ENCODE measurements around the gene PCBD1.

Gene PCBD1

DNA sequence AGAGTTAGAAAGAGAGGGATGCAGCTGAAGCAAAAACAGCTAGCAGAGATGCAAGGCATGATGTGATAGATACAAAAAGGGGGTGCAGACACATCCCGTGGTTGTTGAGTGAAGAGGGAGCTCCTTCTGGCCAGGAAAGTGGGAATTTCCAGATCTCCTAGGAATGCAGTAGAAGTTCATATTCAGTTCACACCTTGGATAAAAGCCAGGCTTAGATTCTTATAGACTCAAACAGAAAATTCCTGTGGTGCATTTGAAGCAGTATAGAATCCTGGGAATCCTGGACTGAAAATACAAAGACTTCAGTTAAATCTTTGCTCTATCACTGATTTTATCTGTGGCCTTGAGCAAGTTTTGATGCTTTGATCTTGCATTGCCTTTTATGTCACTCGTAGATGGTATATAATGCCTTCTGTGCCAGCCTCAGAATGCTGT lies 38.8 kb downstream of the PCBD1 start:
- in situ Hi-C loops (cut with HindIII; ENCODE audit: low sequenced_read_pairs) = no loop called here
- no peak overlapping the region for H3K4me3 ChIP-seq (ENCODE audit: low read depth, low read length)

DNA sequence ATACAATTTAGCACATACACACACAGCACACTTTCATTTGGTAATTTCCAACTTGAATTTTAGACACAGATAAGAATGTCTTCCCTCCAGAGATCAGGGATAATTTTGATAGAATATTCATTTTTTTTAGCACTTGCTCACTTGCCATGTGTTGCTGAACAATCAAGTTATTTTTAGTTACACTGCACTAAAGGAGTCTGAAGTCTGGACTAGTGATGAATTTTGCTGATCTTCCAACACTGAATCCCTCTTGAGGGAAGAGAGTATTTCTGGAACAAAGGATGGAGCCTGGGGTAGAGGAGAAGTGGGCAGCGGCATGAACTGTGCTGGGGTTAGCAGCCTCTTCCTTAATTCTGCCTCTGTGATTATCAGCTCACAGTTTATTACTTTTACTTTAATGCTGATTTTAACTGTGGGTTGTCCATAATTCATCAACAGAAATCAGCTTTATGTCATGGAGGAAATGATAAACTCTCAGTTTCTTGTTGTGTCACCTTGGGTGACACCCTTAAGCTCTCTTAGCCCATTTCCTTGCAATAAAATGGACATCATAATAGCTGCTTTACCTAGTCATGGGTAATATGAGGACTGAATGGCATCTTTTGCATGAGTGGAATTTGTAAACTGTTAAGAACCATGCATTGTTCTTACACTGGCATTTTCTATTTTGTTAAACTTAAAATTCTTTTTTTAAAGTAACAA lies 40.6 kb downstream of the PCBD1 start:
- H3K4me3 ChIP-seq (ENCODE audit: low read depth, low read length) = no peak overlapping the region
- TF ChIP-seq, protein P1, sequence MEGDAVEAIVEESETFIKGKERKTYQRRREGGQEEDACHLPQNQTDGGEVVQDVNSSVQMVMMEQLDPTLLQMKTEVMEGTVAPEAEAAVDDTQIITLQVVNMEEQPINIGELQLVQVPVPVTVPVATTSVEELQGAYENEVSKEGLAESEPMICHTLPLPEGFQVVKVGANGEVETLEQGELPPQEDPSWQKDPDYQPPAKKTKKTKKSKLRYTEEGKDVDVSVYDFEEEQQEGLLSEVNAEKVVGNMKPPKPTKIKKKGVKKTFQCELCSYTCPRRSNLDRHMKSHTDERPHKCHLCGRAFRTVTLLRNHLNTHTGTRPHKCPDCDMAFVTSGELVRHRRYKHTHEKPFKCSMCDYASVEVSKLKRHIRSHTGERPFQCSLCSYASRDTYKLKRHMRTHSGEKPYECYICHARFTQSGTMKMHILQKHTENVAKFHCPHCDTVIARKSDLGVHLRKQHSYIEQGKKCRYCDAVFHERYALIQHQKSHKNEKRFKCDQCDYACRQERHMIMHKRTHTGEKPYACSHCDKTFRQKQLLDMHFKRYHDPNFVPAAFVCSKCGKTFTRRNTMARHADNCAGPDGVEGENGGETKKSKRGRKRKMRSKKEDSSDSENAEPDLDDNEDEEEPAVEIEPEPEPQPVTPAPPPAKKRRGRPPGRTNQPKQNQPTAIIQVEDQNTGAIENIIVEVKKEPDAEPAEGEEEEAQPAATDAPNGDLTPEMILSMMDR (IDR thresholded peaks at IDR 0.05; ENCODE audit: low read depth, low read length, missing control alignments) = no peak
- DNase-seq (ENCODE audit: low read depth) = no peak
- in situ Hi-C loops (cut with HindIII; ENCODE audit: low sequenced_read_pairs) = no loop called here

More for the DNA sequence above, 38.8 kb downstream of the PCBD1 start:
- TF ChIP-seq, protein P1 (IDR thresholded peaks at IDR 0.05; ENCODE audit: low read depth, low read length, missing control alignments) = no peak
- peak; percentile 85 for DNase-seq (ENCODE audit: low read depth)

DNA sequence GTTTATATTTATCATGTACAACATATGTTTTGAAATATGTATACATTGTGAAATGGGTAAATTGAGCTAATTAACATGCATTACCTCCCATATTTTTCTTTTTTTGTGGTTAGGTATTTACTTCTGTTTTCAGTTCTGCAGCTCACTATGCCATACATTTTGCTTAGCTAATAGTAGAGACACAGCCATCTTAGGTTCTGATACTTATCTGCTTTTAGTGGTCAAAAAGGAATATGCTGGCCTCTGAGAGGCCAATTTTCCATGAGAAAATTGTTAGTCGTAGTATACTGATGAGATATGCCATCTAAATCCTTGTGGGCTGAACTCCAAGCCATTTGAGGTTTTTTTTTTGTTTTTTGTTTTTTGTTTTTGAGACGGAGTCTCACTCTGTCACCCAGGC lies 41.6 kb downstream of the PCBD1 start:
- TF ChIP-seq, protein P1 (IDR thresholded peaks at IDR 0.05; ENCODE audit: low read depth, low read length, missing control alignments) = no peak
- in situ Hi-C loops (cut with HindIII; ENCODE audit: low sequenced_read_pairs) = no loop called here
- no peak for DNase-seq (ENCODE audit: low read depth)
- H3K4me3 ChIP-seq (ENCODE audit: low read depth, low read length) = no peak overlapping the region

DNA sequence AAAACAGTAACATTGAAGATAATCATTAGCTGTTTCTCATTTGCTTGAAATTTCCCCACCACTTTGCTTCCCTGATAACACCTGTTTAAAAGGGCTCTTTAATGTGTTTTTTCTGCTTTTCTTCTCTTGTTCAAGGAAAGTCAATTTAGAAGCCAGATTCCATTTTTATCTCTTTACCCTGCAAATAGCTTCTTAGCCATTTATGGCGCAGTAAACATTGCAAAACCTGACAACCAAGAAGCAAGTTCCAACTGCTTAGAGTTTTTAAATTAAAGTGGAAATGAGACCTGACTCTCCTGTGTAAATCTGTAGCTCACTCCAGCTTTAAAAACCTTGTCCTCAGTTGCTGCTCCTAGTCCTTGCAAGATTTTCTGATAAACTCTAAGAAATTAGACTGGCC lies 42.5 kb downstream of the PCBD1 start:
- DNase-seq (ENCODE audit: low read depth) = no peak
- H3K4me3 ChIP-seq (ENCODE audit: low read depth, low read length) = no peak overlapping the region
- TF ChIP-seq, protein P1 (IDR thresholded peaks at IDR 0.05; ENCODE audit: low read depth, low read length, missing control alignments) = no peak
- in situ Hi-C loops (cut with HindIII; ENCODE audit: low sequenced_read_pairs) = no loop called here

DNA sequence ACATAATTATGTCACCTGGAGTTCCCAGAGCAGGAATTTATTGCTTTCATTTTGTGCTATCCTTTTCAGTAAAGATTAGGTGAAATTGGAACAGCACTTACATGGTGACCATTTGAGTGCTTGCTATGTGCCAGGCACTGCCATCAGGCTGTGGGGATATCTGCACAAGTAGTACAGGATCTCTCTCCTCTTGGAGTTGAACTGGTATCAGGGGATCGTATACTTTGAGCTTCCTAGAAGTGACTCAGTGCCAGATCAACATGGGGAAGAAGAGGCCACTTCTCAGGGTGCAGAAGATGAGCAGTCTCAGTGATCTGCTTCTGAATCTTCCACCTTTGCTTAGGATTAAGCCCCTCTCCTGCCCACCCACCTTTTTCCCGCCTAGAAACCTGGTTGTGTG lies 43.1 kb downstream of the PCBD1 start:
- TF ChIP-seq, protein P1 (IDR thresholded peaks at IDR 0.05; ENCODE audit: low read depth, low read length, missing control alignments) = no peak
- no peak overlapping the region for H3K4me3 ChIP-seq (ENCODE audit: low read depth, low read length)
- no peak for DNase-seq (ENCODE audit: low read depth)
- in situ Hi-C loops (cut with HindIII; ENCODE audit: low sequenced_read_pairs) = no loop called here

DNA sequence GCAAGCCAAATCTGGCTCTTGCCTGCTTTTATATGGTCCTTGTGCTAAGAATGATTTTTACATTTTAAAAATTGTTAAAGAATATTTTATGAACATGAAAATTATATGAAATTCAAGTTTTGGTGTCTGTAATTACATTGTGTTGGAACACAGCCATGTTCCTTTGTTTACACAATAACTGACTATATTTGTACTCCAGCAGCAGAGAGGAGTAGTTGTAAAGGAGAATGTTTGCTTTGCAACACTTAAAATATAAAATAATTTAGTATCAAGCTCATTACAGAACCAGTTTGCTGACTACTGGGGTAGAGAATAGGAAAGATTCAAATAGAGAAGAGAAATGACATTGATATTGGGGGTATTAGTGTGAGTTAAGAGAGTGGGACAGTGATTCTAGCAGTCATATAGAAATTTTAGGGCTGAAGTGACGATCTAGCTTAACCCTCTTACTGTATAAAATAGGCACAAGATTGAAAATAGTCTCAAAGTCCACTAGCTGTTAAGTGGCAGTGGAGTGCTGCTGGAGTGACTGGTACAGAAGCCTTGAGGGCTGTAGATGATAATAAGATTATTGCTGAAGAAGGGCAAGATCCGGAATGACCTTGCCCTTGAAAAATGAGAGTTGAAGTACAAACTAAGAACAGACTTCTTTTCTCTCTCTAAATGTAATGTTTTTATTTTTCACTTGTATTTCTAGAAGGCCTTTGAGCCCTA lies 44.4 kb downstream of the PCBD1 start:
- TF ChIP-seq, protein P1 (IDR thresholded peaks at IDR 0.05; ENCODE audit: low read depth, low read length, missing control alignments) = no peak
- no peak overlapping the region for H3K4me3 ChIP-seq (ENCODE audit: low read depth, low read length)
- in situ Hi-C loops (cut with HindIII; ENCODE audit: low sequenced_read_pairs) = no loop called here
- no peak for DNase-seq (ENCODE audit: low read depth)
